IMR-90 (cell line): ENCODE data around the gene DENND2C. TPM values are rescaled to one million over a fixed set of nuclear protein-coding genes. Genes with fewer than 3 reads are reported as not detected.

ENCODE experiments used
- ATAC-seq: fragments of 200-7000 bp; cut with Tn5 transposase; 2 replicates; pipeline ENCODE4 v1.9.1; 2020; ENCODE audit warnings: low read depth, mild to moderate bottlenecking, moderate library complexity
- BruUV-seq: library from RNA; stranded (reverse); fragments of 400-500 nt; replicated peaks from 2 replicates; lab custom pipeline; 2021; lab: Mats Ljungman, UMichigan
- CTCF ChIA-PET: fragments of 300-600 bp; formaldehyde crosslinking; extraction: SDS; loops from one replicate; lab custom pipeline; 2021; ENCODE audit warnings: antibody characterized with exemption; lab: Yijun Ruan, JAX
- POLR2A ChIA-PET: fragments of 300-600 bp; sonication (Branson Sonifier 250); formaldehyde crosslinking; loops from one replicate; lab custom pipeline; 2022; ENCODE audit warnings: antibody characterized with exemption; ENCODE audit not compliant: unreplicated experiment; lab: Charles Lee
- DNase-seq: peaks from one replicate; pipeline ENCODE4 v3.0.0; 2013
- H2AFZ ChIP-seq: replicated peaks from 2 replicates; pipeline ENCODE3; 2013; ENCODE audit warnings: low read length, mild to moderate bottlenecking; ENCODE audit not compliant: poor library complexity
- H2AK5ac ChIP-seq: 2 replicates; pipeline ENCODE4 v1.6.1; 2013; ENCODE audit warnings: low read depth, low read length, inconsistent platforms
- H2AK9ac ChIP-seq: replicated peaks from 2 replicates; pipeline ENCODE3; 2013; ENCODE audit warnings: mild to moderate bottlenecking, low read depth, low read length, moderate library complexity; ENCODE audit not compliant: poor library complexity
- H2BK120ac ChIP-seq: 2 replicates; pipeline ENCODE4 v1.6.1; 2013; ENCODE audit warnings: low read depth, low read length, inconsistent platforms
- H2BK15ac ChIP-seq: 3 replicates; pipeline ENCODE4 v1.6.1; 2013; ENCODE audit warnings: low read depth, low read length, inconsistent platforms
- H2BK20ac ChIP-seq: 2 replicates; pipeline ENCODE4 v1.6.1; 2013; ENCODE audit warnings: low read depth, mild to moderate bottlenecking, inconsistent platforms, low read length, moderate library complexity
- H2BK5ac ChIP-seq: 2 replicates; pipeline ENCODE4 v1.6.1; 2013; ENCODE audit warnings: mild to moderate bottlenecking, low read depth, low read length, inconsistent platforms; ENCODE audit not compliant: poor library complexity, severe bottlenecking
- H3K14ac ChIP-seq: replicated peaks from 2 replicates; pipeline ENCODE4 v1.6.1; 2013; ENCODE audit warnings: low read depth, low read length, inconsistent platforms
- H3K18ac ChIP-seq: 2 replicates; pipeline ENCODE4 v1.6.1; 2013; ENCODE audit warnings: low read depth, low read length, control low read depth
- H3K23ac ChIP-seq: 2 replicates; pipeline ENCODE4 v1.6.1; 2013; ENCODE audit warnings: low read depth, low read length, inconsistent platforms
- H3K27ac ChIP-seq: 2 replicates; pipeline ENCODE4 v1.5.1; 2013; ENCODE audit warnings: mild to moderate bottlenecking, control low read depth, low read length; ENCODE audit not compliant: insufficient read depth
- H3K27me3 ChIP-seq: 2 replicates; pipeline ENCODE4 v1.6.1; 2013; ENCODE audit warnings: low read length; ENCODE audit not compliant: control insufficient read depth, insufficient read depth
- H3K36me3 ChIP-seq: 2 replicates; pipeline ENCODE4 v1.6.1; 2013; ENCODE audit warnings: low read length, mixed read lengths; ENCODE audit not compliant: control insufficient read depth, insufficient read depth
- H3K4ac ChIP-seq: 2 replicates; pipeline ENCODE4 v1.6.1; 2013; ENCODE audit warnings: low read depth, low read length, inconsistent platforms
- H3K4me1 ChIP-seq: 2 replicates; pipeline ENCODE4 v1.6.1; 2013; ENCODE audit warnings: low read length, mixed read lengths; ENCODE audit not compliant: control insufficient read depth, insufficient read depth
- H3K4me2 ChIP-seq: 2 replicates; pipeline ENCODE4 v1.6.1; 2013; ENCODE audit warnings: low read depth, mild to moderate bottlenecking, control low read depth, low read length, moderate library complexity
- H3K4me3 ChIP-seq: 2 replicates; pipeline ENCODE4 v1.5.1; 2013; ENCODE audit warnings: low read depth, mild to moderate bottlenecking, control low read depth, low read length, moderate library complexity; ENCODE audit not compliant: insufficient read depth
- H3K56ac ChIP-seq: 2 replicates; pipeline ENCODE4 v1.6.1; 2013; ENCODE audit warnings: low read length, inconsistent platforms; ENCODE audit not compliant: insufficient read depth; ENCODE audit errors: extremely low read depth
- H3K79me1 ChIP-seq, 2 experiments: 2 replicates each; pipeline ENCODE4 v1.6.1; 2013; ENCODE audit warnings: low read length in 2 of 2, inconsistent platforms in 1 of 2, low read depth in 1 of 2
- H3K9ac ChIP-seq: 2 replicates; pipeline ENCODE4 v1.6.1; 2013; ENCODE audit warnings: low read depth, low read length, control low read depth
- H3K9me1 ChIP-seq: 2 replicates; pipeline ENCODE4 v1.6.1; 2013; ENCODE audit warnings: low read length, inconsistent platforms; ENCODE audit not compliant: insufficient read depth
- H3K9me3 ChIP-seq: 2 replicates; pipeline ENCODE4 v1.6.1; 2013; ENCODE audit warnings: low read length; ENCODE audit not compliant: control insufficient read depth, insufficient read depth
- H4K20me1 ChIP-seq: 2 replicates; pipeline ENCODE4 v1.6.1; 2013; ENCODE audit warnings: low read length, inconsistent platforms; ENCODE audit not compliant: insufficient read depth
- H4K5ac ChIP-seq: 2 replicates; pipeline ENCODE4 v1.6.1; 2013; ENCODE audit warnings: mild to moderate bottlenecking, low read depth, low read length, control low read depth
- H4K8ac ChIP-seq, 2 experiments: 2 replicates each; pipeline ENCODE4 v1.6.1; 2013; ENCODE audit warnings: low read depth in 2 of 2, low read length in 2 of 2, control low read depth in 1 of 2, inconsistent platforms in 1 of 2
- H4K91ac ChIP-seq: 2 replicates; pipeline ENCODE4 v1.6.1; 2013; ENCODE audit warnings: low read depth, low read length, inconsistent platforms; ENCODE audit not compliant: insufficient read depth
- CTCF ChIP-seq: conservative IDR thresholded peaks from 2 replicates; pipeline ENCODE4 v1.5.1; 2012; ENCODE audit warnings: mild to moderate bottlenecking, low read depth, low read length, improper control_type of control experiment
- FOS ChIP-seq: fragments of 150-350 bp; IDR thresholded peaks from 2 replicates; pipeline ENCODE4 v1.6.1; 2016; ENCODE audit warnings: low read depth, low read length
- MAFK ChIP-seq: IDR thresholded peaks from 2 replicates; pipeline ENCODE4 v1.6.1; 2012; ENCODE audit warnings: low read depth, low read length, improper control_type of control experiment
- MAZ ChIP-seq: IDR thresholded peaks from 2 replicates; pipeline ENCODE4 v1.6.1; 2012; ENCODE audit warnings: low read depth, mild to moderate bottlenecking, low read length, improper control_type of control experiment, moderate library complexity, borderline replicate concordance
- POLR2A ChIP-seq: IDR thresholded peaks from 2 replicates; pipeline ENCODE4 v1.6.1; 2012; ENCODE audit warnings: mild to moderate bottlenecking, low read depth, low read length
- RCOR1 ChIP-seq: IDR thresholded peaks from 2 replicates; pipeline ENCODE4 v1.6.1; 2012; ENCODE audit warnings: mild to moderate bottlenecking, low read length, improper control_type of control experiment; ENCODE audit not compliant: insufficient replicate concordance
- WGBS, 2 experiments: methylation state at CpG; one replicate each; pipeline versions ENCODE4 v1.1.5 to v1.1.7; 2013; ENCODE audit warnings: missing lambda C conversion rate in 2 of 2; ENCODE audit not compliant: insufficient read length in 1 of 2; ENCODE audit errors: extremely low coverage in 2 of 2; 5-methylcytosine and 5-hydroxymethylcytosine counted together
- dilution Hi-C: fragments of 300-500 bp; cut with HindIII; formaldehyde crosslinking; loops from one replicate; pipeline ENCODE4 v1.14.3; 2018; ENCODE audit warnings: low sequenced_read_pairs; ENCODE audit not compliant: unreplicated experiment
- in situ Hi-C: fragments of 300-500 bp; cut with MboI; formaldehyde crosslinking; loops from 3 replicates; pipeline ENCODE4 v1.14.3; 2019; ENCODE audit warnings: low sequenced_read_pairs, inconsistent platforms, mixed read lengths
- intact Hi-C: fragments of 100-400 bp; cut with micrococcal nuclease; formaldehyde crosslinking; loops from 2 replicates; pipeline ENCODE4 v1.10.0; 2022
- polyA plus RNA-seq, 3 experiments: library from polyadenylated mRNA; depleted of rRNA; stranded (reverse); fragments of >200 nt; gene quantifications; 2 replicates each; pipeline ENCODE4 v1.2.3, GENCODE V29; 2012; ENCODE audit warnings: low replicate concordance in 1 of 3
- total RNA-seq: library from RNA; depleted of rRNA; stranded (reverse); fragments of >200 nt; gene quantifications from 2 replicates; pipeline ENCODE4 v1.2.3, GENCODE V29; 2012
- TF ChIP-seq, protein P1 (sequence below): fragments of 150-350 bp; IDR thresholded peaks from 2 replicates; pipeline ENCODE4 v1.6.1; 2016; ENCODE audit warnings: low read depth, mild to moderate bottlenecking, low read length, moderate library complexity, borderline replicate concordance

The DENND2C gene
- total and polyA plus RNA-seq, 2 of the 4 experiments (the other 2 are of a cell fraction) = 0.58 to 2.2 TPM

- POLR2A ChIA-PET = no interaction called here
Measured at GRCh38 chr1:114638910-114639309, 30.9 kb downstream of the DENND2C start.

More at GRCh38 chr1:114638910-114639309, 30.9 kb downstream of the DENND2C start:
- Histone ChIP-seq H2AK5ac (no peak overlapping the region), H2BK120ac (no peak overlapping the region), H3K27me3 (no peaks in the 10 kb centered on the region), H3K36me3 (no peaks in the 10 kb centered on the region), H3K27ac (no peak overlapping the region), H3K4me1 (no peaks in the 10 kb centered on the region), H2BK20ac (no peak overlapping the region), H3K18ac (no peak overlapping the region), H3K9ac (no peak overlapping the region), H3K4ac (no peak overlapping the region), H3K9me3 (no peaks in the 10 kb centered on the region), H2BK15ac (no peak overlapping the region), H3K79me1 (no peaks in the 10 kb centered on the region), H3K4me2 (no peak overlapping the region), H4K20me1 (no peaks in the 10 kb centered on the region), H3K14ac (no peak overlapping the region), H3K4me3 (no peak overlapping the region), H2AK9ac (no peak overlapping the region), H3K56ac (no peak overlapping the region), H2BK5ac (no peak overlapping the region), H4K5ac (no peak overlapping the region), H4K91ac (no peak overlapping the region), H2AFZ (no peak overlapping the region), H3K23ac (no peak overlapping the region), H4K8ac (no peak overlapping the region), H3K9me1 (0 out of 2 replicates have a peak, but pooled peaks cover 2% of the 10 kb centered on the region)
- dilution Hi-C loops (no loop called here), intact Hi-C loops (no loop called here), in situ Hi-C loops (no loop called here)
- ATAC-seq (no peak), DNase-seq (no peak)
- TF ChIP-seq CTCF (no peak), MAFK (no peak), MAZ (no peak), FOS (no peak), RCOR1 (no peak), POLR2A (no peak)
- TF ChIP-seq, protein P1, sequence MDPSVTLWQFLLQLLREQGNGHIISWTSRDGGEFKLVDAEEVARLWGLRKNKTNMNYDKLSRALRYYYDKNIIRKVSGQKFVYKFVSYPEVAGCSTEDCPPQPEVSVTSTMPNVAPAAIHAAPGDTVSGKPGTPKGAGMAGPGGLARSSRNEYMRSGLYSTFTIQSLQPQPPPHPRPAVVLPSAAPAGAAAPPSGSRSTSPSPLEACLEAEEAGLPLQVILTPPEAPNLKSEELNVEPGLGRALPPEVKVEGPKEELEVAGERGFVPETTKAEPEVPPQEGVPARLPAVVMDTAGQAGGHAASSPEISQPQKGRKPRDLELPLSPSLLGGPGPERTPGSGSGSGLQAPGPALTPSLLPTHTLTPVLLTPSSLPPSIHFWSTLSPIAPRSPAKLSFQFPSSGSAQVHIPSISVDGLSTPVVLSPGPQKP = no peak
- no TSS peak for BruUV-seq
- CTCF ChIA-PET = interaction anchor here (0.7 kb wide), 1 partner anchor 1107 kb away, joined by 7 read pairs; no protein-coding TSS in a partner anchor
- WGBS, 2 experiments = no CpG with 5 or more reads among the region's 3 CpGs
